Stimulated activated effector memory CD8-positive, alpha-beta T cell treated with anti-CD3 and anti-CD28 coated beads, Interleukin-12 subunit alpha, Interleukin-12 subunit beta, amount 100 ng/mL, for 72 hours (primary cell): ENCODE measurements around the gene UGT8.
"Not testable (repeated sequence)": the region's sequence is repeated elsewhere in the genome, so short reads cannot be mapped to it uniquely, and the experiment has no call there.

Source experiments
- ATAC-seq: fragments of 150-1000 bp; cut with Tn5 transposase; 2 replicates; pipeline ENCODE4 v1.10.0; 2021
- DNase-seq, 2 donors: peaks; one replicate each; pipeline ENCODE4 v3.0.0; 2021 to 2022; ENCODE audit warnings: low spot score in 2 of 2
- H3K27ac Mint-ChIP-seq: one replicate; pipeline ENCODE4 v1.8.0; 2022; ENCODE audit warnings: mild to moderate bottlenecking, mixed read lengths
- H3K36me3 Mint-ChIP-seq: one replicate; pipeline ENCODE4 v1.8.0; 2022; ENCODE audit warnings: mild to moderate bottlenecking, mixed read lengths
- H3K4me1 Mint-ChIP-seq: one replicate; pipeline ENCODE4 v1.8.0; 2022; ENCODE audit warnings: mixed read lengths
- H3K4me3 Mint-ChIP-seq: one replicate; pipeline ENCODE4 v1.8.0; 2022; ENCODE audit warnings: mild to moderate bottlenecking, mixed read lengths
- H3K9me3 Mint-ChIP-seq: one replicate; pipeline ENCODE4 v1.8.0; 2022; ENCODE audit warnings: mixed read lengths

Gene UGT8

GRCh38 chr4:114654592-114654991, 56.0 kb downstream of the UGT8 start:
- Mint-ChIP-seq H3K4me3 (no peak overlapping the region), H3K4me1 (no peaks in the 10 kb centered on the region), H3K36me3 (no peaks in the 10 kb centered on the region), H3K27ac (no peak overlapping the region), H3K9me3 (no peaks in the 10 kb centered on the region)
- ATAC-seq, result no peak
- DNase-seq, result no peak

- DNase-seq (no peak), ATAC-seq (no peak)
- Mint-ChIP-seq H3K27ac (no peak overlapping the region), H3K4me3 (no peak overlapping the region), H3K4me1 (no peaks in the 10 kb centered on the region), H3K9me3 (no peaks in the 10 kb centered on the region), H3K36me3 (no peaks in the 10 kb centered on the region)
Measured at GRCh38 chr4:114658179-114658578, 59.6 kb downstream of the UGT8 start.

- no peak for DNase-seq
- Mint-ChIP-seq H3K9me3 (no peaks in the 10 kb centered on the region), H3K4me3 (no peak overlapping the region), H3K4me1 (no peaks in the 10 kb centered on the region), H3K36me3 (no peaks in the 10 kb centered on the region), H3K27ac (no peak overlapping the region)
- ATAC-seq, result no peak
Measured at GRCh38 chr4:114658776-114659175, 60.2 kb downstream of the UGT8 start.

- H3K27ac Mint-ChIP-seq, result no peak overlapping the region
- peak; percentile 76 for ATAC-seq
Measured at GRCh38 chr4:114659386-114660008, 60.9 kb downstream of the UGT8 start.

GRCh38 chr4:114663083-114663482, 64.5 kb downstream of the UGT8 start:
- ATAC-seq (no peak), DNase-seq (no peak)
- Mint-ChIP-seq H3K4me3 (no peak overlapping the region), H3K27ac (no peak overlapping the region), H3K4me1 (no peaks in the 10 kb centered on the region), H3K9me3 (no peaks in the 10 kb centered on the region), H3K36me3 (no peaks in the 10 kb centered on the region)

More at GRCh38 chr4:114659386-114660008, 60.9 kb downstream of the UGT8 start:
- no peaks in the 10 kb centered on the region for H3K4me1 Mint-ChIP-seq
- no peaks in the 10 kb centered on the region for H3K9me3 Mint-ChIP-seq
- H3K4me3 Mint-ChIP-seq, result no peak overlapping the region
- no peak for DNase-seq
- H3K36me3 Mint-ChIP-seq, result no peaks in the 10 kb centered on the region

- H3K36me3 Mint-ChIP-seq, result no peaks in the 10 kb centered on the region
- no peak for ATAC-seq
- H3K27ac Mint-ChIP-seq, result no peak overlapping the region
- H3K4me1 Mint-ChIP-seq, result no peaks in the 10 kb centered on the region
- no peak for DNase-seq
- no peak overlapping the region for H3K4me3 Mint-ChIP-seq
- H3K9me3 Mint-ChIP-seq, result no peaks in the 10 kb centered on the region
Measured at GRCh38 chr4:114668577-114668976, 70.0 kb downstream of the UGT8 start.

- H3K4me3 Mint-ChIP-seq, DNase-seq, ATAC-seq, H3K9me3 Mint-ChIP-seq, H3K4me1 Mint-ChIP-seq, H3K36me3 Mint-ChIP-seq, H3K27ac Mint-ChIP-seq: not testable (repeated sequence)
Measured at GRCh38 chr4:114670733-114671132, 72.1 kb downstream of the UGT8 start.

GRCh38 chr4:114673306-114673705, 74.7 kb downstream of the UGT8 start:
- Mint-ChIP-seq H3K36me3 (no peaks in the 10 kb centered on the region), H3K9me3 (no peaks in the 10 kb centered on the region), H3K4me1 (no peaks in the 10 kb centered on the region), H3K27ac (no peak overlapping the region), H3K4me3 (no peak overlapping the region)
- no peak for ATAC-seq
- no peak for DNase-seq

GRCh38 chr4:114674080-114674479, 75.5 kb downstream of the UGT8 start:
- H3K27ac Mint-ChIP-seq, result no peak overlapping the region
- no peak overlapping the region for H3K4me3 Mint-ChIP-seq
- no peaks in the 10 kb centered on the region for H3K9me3 Mint-ChIP-seq
- no peak for ATAC-seq
- H3K36me3 Mint-ChIP-seq, result no peaks in the 10 kb centered on the region
- no peaks in the 10 kb centered on the region for H3K4me1 Mint-ChIP-seq
- no peak for DNase-seq

- ATAC-seq, result no peak
- Mint-ChIP-seq H3K9me3 (no peaks in the 10 kb centered on the region), H3K36me3 (no peaks in the 10 kb centered on the region), H3K4me1 (no peaks in the 10 kb centered on the region), H3K4me3 (no peak overlapping the region), H3K27ac (no peak overlapping the region)
- DNase-seq, result no peak
Measured at GRCh38 chr4:114677346-114677979, 78.9 kb downstream of the UGT8 start.

- no peak for DNase-seq
- Mint-ChIP-seq H3K36me3 (no peaks in the 10 kb centered on the region), H3K27ac (no peak overlapping the region), H3K4me1 (no peaks in the 10 kb centered on the region), H3K9me3 (no peaks in the 10 kb centered on the region), H3K4me3 (no peak overlapping the region)
- ATAC-seq, result no peak
Measured at GRCh38 chr4:114684462-114684861, 85.9 kb downstream of the UGT8 start.

GRCh38 chr4:114688059-114688458, 89.5 kb downstream of the UGT8 start:
- DNase-seq, result no peak
- no peaks in the 10 kb centered on the region for H3K36me3 Mint-ChIP-seq
- H3K27ac Mint-ChIP-seq, result no peak overlapping the region
- no peak overlapping the region for H3K4me3 Mint-ChIP-seq
- no peaks in the 10 kb centered on the region for H3K9me3 Mint-ChIP-seq
- H3K4me1 Mint-ChIP-seq, result no peaks in the 10 kb centered on the region
- no peak for ATAC-seq

GRCh38 chr4:114690571-114690970, 92.0 kb downstream of the UGT8 start:
- Mint-ChIP-seq H3K9me3 (no peaks in the 10 kb centered on the region), H3K4me1 (no peaks in the 10 kb centered on the region), H3K4me3 (no peak overlapping the region), H3K36me3 (no peaks in the 10 kb centered on the region), H3K27ac (no peak overlapping the region)
- no peak for DNase-seq
- ATAC-seq, result no peak

- ATAC-seq (no peak), DNase-seq (no peak)
- Mint-ChIP-seq H3K9me3 (no peaks in the 10 kb centered on the region), H3K4me1 (no peaks in the 10 kb centered on the region), H3K36me3 (no peaks in the 10 kb centered on the region), H3K27ac (no peak overlapping the region), H3K4me3 (no peak overlapping the region)
Measured at GRCh38 chr4:114691865-114692264, 93.3 kb downstream of the UGT8 start.

- ATAC-seq (no peak), DNase-seq (no peak)
- Mint-ChIP-seq H3K4me1 (no peaks in the 10 kb centered on the region), H3K36me3 (no peaks in the 10 kb centered on the region), H3K4me3 (no peak overlapping the region), H3K27ac (no peak overlapping the region), H3K9me3 (no peaks in the 10 kb centered on the region)
Measured at GRCh38 chr4:114692958-114693357, 94.4 kb downstream of the UGT8 start.

GRCh38 chr4:114694770-114695169, 96.2 kb downstream of the UGT8 start:
- Mint-ChIP-seq H3K4me1 (no peaks in the 10 kb centered on the region), H3K4me3 (no peak overlapping the region), H3K9me3 (no peaks in the 10 kb centered on the region), H3K27ac (no peak overlapping the region), H3K36me3 (no peaks in the 10 kb centered on the region)
- DNase-seq, result no peak
- ATAC-seq, result no peak
